KG1 (cell line): ENCODE data around the gene SEC22B.
A peak's percentile ranks its signal among the peaks of the same experiment; 100 is the strongest.
"Not testable (repeated sequence)": the region's sequence is repeated elsewhere in the genome, so short reads cannot be mapped to it uniquely, and the experiment has no call there.

ENCODE experiments used
- DNase-seq: peaks from one replicate; lab custom pipeline; 2025; lab: John Stamatoyannopoulos, UW

SEC22B gene

GRCh38 chr1:120176092-120176855, at the start of gene SEC22B:
SEC22B (minus strand) TSS chr1:120176520; CDS start chr1:120176381, 139 bp downstream.
- peak; percentile 81 for DNase-seq

GRCh38 chr1:120217933-120218332, 41.6 kb upstream of the SEC22B start:
- not testable (repeated sequence) for DNase-seq

GRCh38 chr1:120217175-120217929, 41.0 kb upstream of the SEC22B start:
- not testable (repeated sequence) for DNase-seq

- not testable (repeated sequence) for DNase-seq
Measured at GRCh38 chr1:120213606-120214005, 37.3 kb upstream of the SEC22B start.

- not testable (repeated sequence) for DNase-seq
Measured at GRCh38 chr1:120210754-120211153, 34.4 kb upstream of the SEC22B start.

GRCh38 chr1:120196863-120197775, 20.8 kb upstream of the SEC22B start:
- DNase-seq: not testable (repeated sequence)

- not testable (repeated sequence) for DNase-seq
Measured at GRCh38 chr1:120188626-120189025, 12.3 kb upstream of the SEC22B start.

GRCh38 chr1:120182176-120182707, 5.9 kb upstream of the SEC22B start:
- not testable (repeated sequence) for DNase-seq

GRCh38 chr1:120179811-120180690, 3.7 kb upstream of the SEC22B start:
- DNase-seq: not testable (repeated sequence)

GRCh38 chr1:120178799-120179756, 2.8 kb upstream of the SEC22B start:
- DNase-seq: no peak

- DNase-seq: not testable (repeated sequence)
Measured at GRCh38 chr1:120178058-120178457, 1.7 kb upstream of the SEC22B start.

- not testable (repeated sequence) for DNase-seq
Measured at GRCh38 chr1:120175688-120176087, 632 bp downstream of the SEC22B start.

- not testable (repeated sequence) for DNase-seq
Measured at GRCh38 chr1:120164761-120165160, 11.6 kb downstream of the SEC22B start.

- DNase-seq: not testable (repeated sequence)
Measured at GRCh38 chr1:120162015-120162414, 14.3 kb downstream of the SEC22B start.

- DNase-seq: not testable (repeated sequence)
Measured at GRCh38 chr1:120158495-120158894, 17.8 kb downstream of the SEC22B start.

- not testable (repeated sequence) for DNase-seq
Measured at GRCh38 chr1:120158086-120158485, 18.2 kb downstream of the SEC22B start.

GRCh38 chr1:120150138-120150822, 26.0 kb downstream of the SEC22B start:
- DNase-seq: not testable (repeated sequence)

GRCh38 chr1:120149420-120150059, 26.8 kb downstream of the SEC22B start:
- DNase-seq: not testable (repeated sequence)
